SW 1271 (cell line): ENCODE data around the gene CACNA2D3.
"Not testable (repeated sequence)": the region's sequence is repeated elsewhere in the genome, so short reads cannot be mapped to it uniquely, and the experiment has no call there.

Experiments
- DNase-seq, 2 experiments: peaks; one replicate each; lab custom pipeline; 2025; lab: John Stamatoyannopoulos, UW

The CACNA2D3 gene

GRCh38 chr3:54631516-54632325 is 509.4 kb downstream of the CACNA2D3 start:
- no peak for DNase-seq

DNA sequence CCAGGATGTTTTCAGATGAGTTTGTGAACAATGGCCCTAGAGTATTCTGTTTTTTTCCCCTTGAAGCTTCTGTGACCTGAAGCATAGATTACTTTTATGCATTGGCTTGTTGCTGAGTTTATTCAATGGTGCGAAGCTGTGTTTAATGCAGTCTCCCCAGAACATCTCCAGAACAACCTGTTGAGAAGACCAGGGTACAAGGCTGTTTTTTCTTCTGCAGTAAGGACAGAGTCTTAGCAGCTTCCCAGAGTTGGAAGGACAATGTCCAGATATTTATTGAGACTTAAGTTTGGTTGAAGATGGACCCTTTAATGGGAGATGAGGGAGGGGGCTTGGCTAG is 509.9 kb downstream of the CACNA2D3 start:
- no peak for DNase-seq

GRCh38 chr3:54632834-54633233 is 510.5 kb downstream of the CACNA2D3 start:
- DNase-seq, result no peak

- no peak for DNase-seq
Measured at GRCh38 chr3:54633444-54634121, 511.2 kb downstream of the CACNA2D3 start.

DNA sequence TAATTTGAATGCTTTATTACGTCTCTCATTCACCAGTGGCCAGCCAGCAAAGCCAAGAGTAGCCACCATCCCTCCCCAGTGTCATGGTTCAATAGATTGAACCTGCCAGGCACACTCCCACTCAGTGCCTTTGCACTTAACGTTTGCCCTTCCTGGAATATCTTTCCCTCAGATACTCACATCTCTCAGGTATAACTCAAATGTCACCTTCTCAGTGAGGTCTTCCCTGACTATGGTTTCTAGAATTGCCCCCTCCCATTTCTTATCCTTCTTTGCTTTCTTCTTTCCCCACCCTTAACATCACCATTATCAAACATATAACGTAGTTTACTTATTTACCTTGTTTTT is 511.7 kb downstream of the CACNA2D3 start:
- no peak for DNase-seq

DNA sequence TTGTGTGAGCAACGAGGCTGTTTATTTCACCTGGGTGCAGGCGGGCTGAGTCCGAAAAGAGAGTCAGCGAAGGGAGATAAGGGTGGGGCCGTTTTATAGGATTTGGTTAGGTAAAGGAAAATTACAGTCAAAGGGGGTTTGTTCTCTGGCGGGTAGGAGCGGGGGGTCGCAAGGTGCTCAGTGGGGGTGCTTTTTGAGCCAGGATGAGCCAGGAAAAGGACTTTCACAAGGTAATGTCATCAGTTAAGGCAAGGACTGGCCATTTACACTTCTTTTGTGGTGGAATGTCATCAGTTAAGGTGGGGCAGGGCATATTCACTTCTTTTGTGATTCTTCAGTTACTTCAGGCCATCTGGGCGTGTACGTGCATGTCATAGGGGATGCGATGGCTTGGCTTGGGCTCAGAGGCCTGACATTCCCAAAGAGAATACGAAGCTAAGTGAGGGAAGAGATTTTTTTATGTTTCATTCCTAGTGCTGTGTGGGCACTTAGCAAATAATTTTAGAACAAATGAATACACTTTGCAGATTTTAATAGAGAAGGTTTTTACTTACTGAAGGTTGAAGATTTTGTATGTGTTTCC is 517.5 kb downstream of the CACNA2D3 start:
- DNase-seq, result not testable (repeated sequence)

GRCh38 chr3:54641226-54642014 is 519.1 kb downstream of the CACNA2D3 start:
- no peak for DNase-seq

- no peak for DNase-seq
Measured at GRCh38 chr3:54642147-54642546, 519.8 kb downstream of the CACNA2D3 start.

GRCh38 chr3:54647721-54648120 is 525.4 kb downstream of the CACNA2D3 start:
- DNase-seq, result no peak

- DNase-seq, result no peak
Measured at GRCh38 chr3:54649551-54649950, 527.2 kb downstream of the CACNA2D3 start.

DNA sequence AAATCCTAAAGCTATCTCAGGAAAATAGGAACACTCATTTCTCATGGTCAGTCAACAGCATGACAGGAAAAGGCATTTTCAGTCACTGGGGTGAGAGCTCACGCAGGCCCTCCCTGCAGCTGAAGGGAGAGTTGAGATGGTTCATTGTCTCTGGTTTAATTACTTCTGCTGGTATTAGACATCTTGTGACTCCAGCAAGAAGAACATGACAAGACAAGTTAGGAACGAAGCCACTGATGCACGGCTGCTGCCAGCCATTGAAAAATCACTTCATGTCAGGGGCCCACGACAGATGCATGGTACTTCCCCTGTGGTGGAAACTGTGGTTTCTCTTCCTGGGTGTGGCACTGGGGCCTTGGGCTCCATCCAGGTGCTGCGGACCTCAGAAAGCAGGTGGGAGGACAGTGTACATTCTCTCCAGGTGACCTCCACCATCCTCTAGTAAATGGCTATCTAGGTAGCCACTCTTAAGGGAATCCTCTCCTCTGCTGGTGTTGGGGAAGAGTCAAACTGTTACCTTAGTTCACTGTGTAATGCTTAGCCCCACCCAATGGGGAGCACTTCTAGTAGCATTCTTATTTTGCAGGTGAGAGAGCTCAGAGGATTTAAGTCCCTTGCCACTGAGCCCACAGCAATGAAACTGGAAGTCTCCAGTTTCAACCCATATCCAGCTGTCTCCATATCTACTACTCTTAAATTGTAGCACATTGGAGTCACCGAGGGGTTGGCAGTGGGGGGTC is 531.3 kb downstream of the CACNA2D3 start:
- DNase-seq, result no peak

DNA sequence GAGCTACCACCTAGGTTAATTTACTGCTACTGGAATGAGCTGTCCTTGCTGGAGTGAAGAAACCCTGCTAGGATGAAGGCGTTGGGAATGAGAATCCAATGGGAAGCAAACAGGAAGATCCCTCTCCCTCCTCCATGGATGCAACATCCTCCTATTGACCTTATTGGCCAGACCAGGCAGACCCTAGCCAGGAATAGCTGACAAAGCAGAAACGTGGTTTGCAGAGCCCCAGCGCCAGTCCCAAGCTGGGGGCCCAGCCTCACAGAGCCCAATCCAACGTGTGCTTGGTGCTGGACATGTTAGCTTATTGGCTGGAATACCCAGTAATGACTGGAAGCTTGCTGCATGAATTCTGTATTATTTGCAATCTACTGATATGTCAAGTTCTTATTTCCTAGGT is 532.4 kb downstream of the CACNA2D3 start:
- no peak for DNase-seq

DNA sequence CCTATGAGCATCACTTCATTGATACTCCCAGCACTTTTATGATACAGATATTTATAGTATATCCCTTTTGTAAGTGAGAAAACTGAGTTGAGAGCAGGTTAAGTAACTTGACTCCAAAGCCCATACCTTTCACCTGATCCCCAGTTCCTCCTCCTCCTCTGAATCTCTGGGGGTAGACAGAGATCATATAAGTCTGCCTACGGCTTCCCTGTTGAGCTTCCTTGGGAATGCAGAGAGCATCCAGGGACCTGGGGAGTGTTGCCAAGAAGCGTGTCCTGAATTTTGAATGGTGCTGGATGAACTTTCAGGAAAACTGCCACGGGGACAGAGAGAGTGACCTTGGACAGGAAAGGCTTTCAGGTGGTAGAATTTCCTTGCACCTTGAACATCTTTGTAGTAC is 537.0 kb downstream of the CACNA2D3 start:
- no peak for DNase-seq

DNA sequence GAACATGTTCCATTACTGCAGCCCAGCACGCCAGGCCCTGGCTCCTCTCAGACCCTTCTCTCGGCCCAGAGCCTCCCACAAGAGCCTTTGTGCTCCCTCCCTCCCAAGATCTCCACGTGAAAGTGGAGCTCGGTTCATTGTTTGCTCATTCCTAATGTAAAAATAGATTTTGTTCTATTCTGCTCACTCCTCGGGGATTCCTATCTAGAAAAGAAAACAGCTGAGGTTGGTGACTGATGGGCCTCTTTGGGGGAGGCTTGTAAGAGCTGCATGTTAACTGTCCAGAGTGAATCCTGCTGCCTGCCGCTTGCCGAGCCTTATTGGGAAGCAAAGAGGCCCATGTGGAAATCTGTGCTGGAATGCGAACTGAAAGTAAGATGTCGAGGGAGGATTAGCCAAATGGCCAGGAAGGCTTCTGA is 538.4 kb downstream of the CACNA2D3 start:
- DNase-seq, result no peak

- DNase-seq, result no peak
Measured at GRCh38 chr3:54661151-54661550, 538.8 kb downstream of the CACNA2D3 start.

GRCh38 chr3:54663501-54664011 is 541.2 kb downstream of the CACNA2D3 start:
- no peak for DNase-seq

GRCh38 chr3:54665016-54665600 is 542.8 kb downstream of the CACNA2D3 start:
- DNase-seq, result no peak

DNA sequence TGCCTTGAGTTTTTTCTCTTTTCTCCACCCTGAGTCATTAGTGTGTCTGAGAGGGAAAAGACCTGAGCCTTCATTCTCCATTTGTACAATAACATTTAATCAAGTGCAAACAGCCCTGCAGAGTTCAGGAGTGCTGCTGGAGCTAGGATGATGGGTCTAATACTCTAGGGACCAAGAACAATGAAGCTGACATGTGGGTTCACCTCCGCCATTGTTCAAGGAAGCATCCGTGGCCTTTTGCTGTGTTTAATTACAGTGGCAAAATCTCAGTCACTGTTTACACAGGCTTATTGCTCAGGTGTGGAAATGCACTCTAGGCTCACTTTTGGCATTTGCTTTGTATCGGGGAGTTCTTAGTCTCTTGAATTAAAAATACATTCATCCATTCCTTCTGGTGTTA is 545.9 kb downstream of the CACNA2D3 start:
- no peak for DNase-seq

- DNase-seq, result no peak
Measured at GRCh38 chr3:54670201-54671000, 548.0 kb downstream of the CACNA2D3 start.

GRCh38 chr3:54671511-54671910 is 549.2 kb downstream of the CACNA2D3 start:
- DNase-seq, result no peak
